Transverse colon (tissue), 4 donors: ENCODE measurements around the gene CCNF.

Experiments used
- EP300 ChIP-seq: sonication (generic); formaldehyde crosslinking; IDR thresholded peaks from one replicate; pipeline ENCODE4 v1.6.1; 2017; ENCODE audit warnings: antibody characterized with exemption, low read depth
- POLR2AphosphoS5 ChIP-seq, 3 donors: sonication (generic); formaldehyde crosslinking; IDR thresholded peaks; one replicate each; pipeline ENCODE4 v1.6.1; 2016; ENCODE audit warnings: antibody characterized with exemption in 3 of 3
- TF ChIP-seq, protein P1 (sequence below), 5 experiments: fragments of 200-600 bp in 3 of 5; fragments of 450-650 bp in 2 of 5; sonication (generic) in 3 of 5; IDR thresholded peaks; 1 replicate in 2 of 5; 2 replicates in 3 of 5; pipeline ENCODE4 v1.5.1; 2016 to 2017; ENCODE audit warnings: antibody characterized with exemption in 5 of 5, inconsistent platforms in 3 of 5, mild to moderate bottlenecking in 2 of 5, moderate library complexity in 1 of 5

DNA sequence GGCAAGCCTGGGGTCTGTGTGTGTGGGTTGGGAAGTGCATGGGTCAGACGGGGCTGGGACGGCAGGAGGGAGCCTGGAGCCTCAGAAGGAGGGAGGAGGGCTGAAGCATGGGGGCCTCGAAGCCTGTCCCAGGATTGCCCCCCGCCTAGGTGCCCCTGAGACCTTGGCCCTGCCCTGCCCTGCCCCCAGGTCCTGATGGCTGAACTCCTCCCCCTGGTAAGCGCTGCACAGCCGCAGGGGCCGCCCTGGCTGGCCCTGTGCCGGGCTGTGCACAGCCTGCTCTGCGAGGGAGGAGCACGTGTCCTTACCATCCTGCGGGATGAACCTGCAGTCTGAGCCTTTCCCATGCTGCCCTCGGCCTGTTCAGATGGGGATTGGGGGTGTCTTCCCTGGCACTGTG, 35.1 kb downstream of the CCNF start:
- TF ChIP-seq, protein P1, sequence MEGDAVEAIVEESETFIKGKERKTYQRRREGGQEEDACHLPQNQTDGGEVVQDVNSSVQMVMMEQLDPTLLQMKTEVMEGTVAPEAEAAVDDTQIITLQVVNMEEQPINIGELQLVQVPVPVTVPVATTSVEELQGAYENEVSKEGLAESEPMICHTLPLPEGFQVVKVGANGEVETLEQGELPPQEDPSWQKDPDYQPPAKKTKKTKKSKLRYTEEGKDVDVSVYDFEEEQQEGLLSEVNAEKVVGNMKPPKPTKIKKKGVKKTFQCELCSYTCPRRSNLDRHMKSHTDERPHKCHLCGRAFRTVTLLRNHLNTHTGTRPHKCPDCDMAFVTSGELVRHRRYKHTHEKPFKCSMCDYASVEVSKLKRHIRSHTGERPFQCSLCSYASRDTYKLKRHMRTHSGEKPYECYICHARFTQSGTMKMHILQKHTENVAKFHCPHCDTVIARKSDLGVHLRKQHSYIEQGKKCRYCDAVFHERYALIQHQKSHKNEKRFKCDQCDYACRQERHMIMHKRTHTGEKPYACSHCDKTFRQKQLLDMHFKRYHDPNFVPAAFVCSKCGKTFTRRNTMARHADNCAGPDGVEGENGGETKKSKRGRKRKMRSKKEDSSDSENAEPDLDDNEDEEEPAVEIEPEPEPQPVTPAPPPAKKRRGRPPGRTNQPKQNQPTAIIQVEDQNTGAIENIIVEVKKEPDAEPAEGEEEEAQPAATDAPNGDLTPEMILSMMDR (IDR thresholded peaks at IDR 0.05): no peak
- TF ChIP-seq POLR2AphosphoS5 (IDR thresholded peaks at IDR 0.05) (no peak), EP300 (no peak)
